ENCODE measurements around the gene KRR1.

The KRR1 gene

DNA sequence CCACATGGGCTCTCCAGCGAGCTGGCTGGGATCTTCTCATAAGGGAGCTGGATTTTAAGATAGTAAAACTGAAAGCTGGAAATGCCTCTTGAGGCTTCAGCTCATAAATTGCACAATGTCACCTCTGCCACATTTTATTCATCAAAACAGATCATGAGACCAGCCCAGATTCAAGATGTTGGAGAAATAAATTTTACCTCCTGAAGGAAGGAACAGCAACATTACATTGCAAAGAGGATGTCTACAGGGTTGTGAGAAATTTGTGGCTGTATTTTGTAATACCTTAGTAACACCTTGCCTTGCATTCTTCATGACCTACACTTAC lies 43.1 kb upstream of the KRR1 start:
- H3K27ac ChIP-seq (ENCODE audit: low read length), result no peak overlapping the region
- H3K27me3 ChIP-seq (ENCODE audit: low read depth, low read length), result peaks cover 9% of the 10 kb centered on the region; the same call in 1 of the 2 replicates
- no peak overlapping the region for H3K4me3 ChIP-seq (ENCODE audit: low read length)
- no peaks in the 10 kb centered on the region for H4K20me1 ChIP-seq (ENCODE audit: insufficient read depth, low read length)
- no peaks in the 10 kb centered on the region for H3K79me2 ChIP-seq (ENCODE audit: low read length)
- H3K9ac ChIP-seq (ENCODE audit: low read length), result no peak overlapping the region
- no peak overlapping the region for H3K4me2 ChIP-seq (ENCODE audit: low read length)
- H2AFZ ChIP-seq (ENCODE audit: low read depth, low read length), result no peak overlapping the region
- TF ChIP-seq, protein P1, sequence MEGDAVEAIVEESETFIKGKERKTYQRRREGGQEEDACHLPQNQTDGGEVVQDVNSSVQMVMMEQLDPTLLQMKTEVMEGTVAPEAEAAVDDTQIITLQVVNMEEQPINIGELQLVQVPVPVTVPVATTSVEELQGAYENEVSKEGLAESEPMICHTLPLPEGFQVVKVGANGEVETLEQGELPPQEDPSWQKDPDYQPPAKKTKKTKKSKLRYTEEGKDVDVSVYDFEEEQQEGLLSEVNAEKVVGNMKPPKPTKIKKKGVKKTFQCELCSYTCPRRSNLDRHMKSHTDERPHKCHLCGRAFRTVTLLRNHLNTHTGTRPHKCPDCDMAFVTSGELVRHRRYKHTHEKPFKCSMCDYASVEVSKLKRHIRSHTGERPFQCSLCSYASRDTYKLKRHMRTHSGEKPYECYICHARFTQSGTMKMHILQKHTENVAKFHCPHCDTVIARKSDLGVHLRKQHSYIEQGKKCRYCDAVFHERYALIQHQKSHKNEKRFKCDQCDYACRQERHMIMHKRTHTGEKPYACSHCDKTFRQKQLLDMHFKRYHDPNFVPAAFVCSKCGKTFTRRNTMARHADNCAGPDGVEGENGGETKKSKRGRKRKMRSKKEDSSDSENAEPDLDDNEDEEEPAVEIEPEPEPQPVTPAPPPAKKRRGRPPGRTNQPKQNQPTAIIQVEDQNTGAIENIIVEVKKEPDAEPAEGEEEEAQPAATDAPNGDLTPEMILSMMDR (IDR thresholded peaks at IDR 0.05; ENCODE audit: low read depth, low read length), result no peak
- TF ChIP-seq EZH2phosphoT487 (IDR thresholded peaks at IDR 0.05; ENCODE audit: low read depth), result no peak
- H3K36me3 ChIP-seq (replicated peaks; ENCODE audit: low read depth, low read length), result no peaks in the 10 kb centered on the region
- H3K4me1 ChIP-seq (ENCODE audit: low read length), result no peaks in the 10 kb centered on the region
- no peaks in the 10 kb centered on the region for H3K9me3 ChIP-seq (ENCODE audit: insufficient read depth, low read length)

DNA sequence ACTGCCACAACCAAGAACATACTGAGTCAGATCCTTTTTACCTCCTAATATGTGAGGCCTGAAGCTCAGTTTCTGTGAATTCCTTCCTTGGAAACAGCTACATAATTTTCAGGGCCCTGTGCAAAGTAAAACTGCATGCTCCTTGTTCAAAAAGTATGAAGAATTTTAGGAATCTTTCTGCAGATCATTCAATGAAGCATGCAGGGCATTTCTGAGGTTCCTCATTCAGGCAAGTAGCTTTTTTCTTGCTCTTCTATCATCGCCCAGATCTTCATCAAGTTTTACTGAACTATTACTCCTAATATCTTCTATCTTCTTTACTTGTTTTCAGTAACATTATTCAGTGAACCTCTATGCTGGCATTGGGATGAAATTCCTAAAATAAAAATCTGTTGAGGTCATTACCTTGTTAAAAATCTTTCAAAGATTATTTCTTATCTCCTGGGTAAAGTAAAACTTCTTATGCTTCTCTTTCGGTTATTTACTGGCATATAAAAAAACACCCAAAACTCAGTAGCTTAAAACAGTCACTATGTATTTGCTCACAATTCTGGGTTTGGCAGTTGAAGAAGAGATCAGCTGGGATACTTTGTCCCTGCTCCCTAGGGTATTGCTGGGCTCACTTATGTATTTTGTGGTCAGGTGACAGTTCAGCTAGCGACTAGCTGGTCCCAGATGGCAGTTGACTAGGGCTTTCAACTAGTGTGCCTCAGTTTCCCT lies 42.6 kb upstream of the KRR1 start:
- Histone ChIP-seq H3K4me3 (ENCODE audit: low read length) (no peak overlapping the region), H3K4me2 (ENCODE audit: low read length) (no peak overlapping the region), H3K27me3 (ENCODE audit: low read depth, low read length) (peaks cover 10% of the 10 kb centered on the region; the same call in 1 of the 2 replicates), H3K9me3 (ENCODE audit: insufficient read depth, low read length) (no peaks in the 10 kb centered on the region), H4K20me1 (ENCODE audit: insufficient read depth, low read length) (no peaks in the 10 kb centered on the region), H3K9ac (ENCODE audit: low read length) (no peak overlapping the region), H3K27ac (ENCODE audit: low read length) (no peak overlapping the region), H3K36me3 (replicated peaks; ENCODE audit: low read depth, low read length) (no peaks in the 10 kb centered on the region), H2AFZ (ENCODE audit: low read depth, low read length) (no peak overlapping the region), H3K4me1 (ENCODE audit: low read length) (no peaks in the 10 kb centered on the region), H3K79me2 (ENCODE audit: low read length) (no peaks in the 10 kb centered on the region)
- no peak for TF ChIP-seq EZH2phosphoT487 (IDR thresholded peaks at IDR 0.05; ENCODE audit: low read depth)
- TF ChIP-seq, protein P1 (IDR thresholded peaks at IDR 0.05; ENCODE audit: low read depth, low read length), result no peak

GRCh38 chr12:75553398-75553797 lies 42.0 kb upstream of the KRR1 start:
- H3K4me1 ChIP-seq (ENCODE audit: low read length), result no peaks in the 10 kb centered on the region
- no peak overlapping the region for H3K9ac ChIP-seq (ENCODE audit: low read length)
- H3K4me2 ChIP-seq (ENCODE audit: low read length), result no peak overlapping the region
- no peak overlapping the region for H3K27ac ChIP-seq (ENCODE audit: low read length)
- no peaks in the 10 kb centered on the region for H4K20me1 ChIP-seq (ENCODE audit: insufficient read depth, low read length)
- H3K36me3 ChIP-seq (replicated peaks; ENCODE audit: low read depth, low read length), result no peaks in the 10 kb centered on the region
- no peak overlapping the region for H3K4me3 ChIP-seq (ENCODE audit: low read length)
- H3K27me3 ChIP-seq (ENCODE audit: low read depth, low read length), result peaks cover 8% of the 10 kb centered on the region; the same call in 1 of the 2 replicates
- H3K9me3 ChIP-seq (ENCODE audit: insufficient read depth, low read length), result no peaks in the 10 kb centered on the region
- no peaks in the 10 kb centered on the region for H3K79me2 ChIP-seq (ENCODE audit: low read length)
- no peak for TF ChIP-seq EZH2phosphoT487 (IDR thresholded peaks at IDR 0.05; ENCODE audit: low read depth)
- TF ChIP-seq, protein P1 (IDR thresholded peaks at IDR 0.05; ENCODE audit: low read depth, low read length), result no peak
- H2AFZ ChIP-seq (ENCODE audit: low read depth, low read length), result no peak overlapping the region

- no peak overlapping the region for H3K4me3 ChIP-seq (ENCODE audit: low read length)
- H3K9ac ChIP-seq (ENCODE audit: low read length), result no peak overlapping the region
- H3K27me3 ChIP-seq (ENCODE audit: low read depth, low read length), result 0 out of 2 replicates have a peak, but pooled peaks cover 5% of the 10 kb centered on the region
- H3K4me2 ChIP-seq (ENCODE audit: low read length), result no peak overlapping the region
- H2AFZ ChIP-seq (ENCODE audit: low read depth, low read length), result no peak overlapping the region
- H4K20me1 ChIP-seq (ENCODE audit: insufficient read depth, low read length), result no peaks in the 10 kb centered on the region
- H3K79me2 ChIP-seq (ENCODE audit: low read length), result no peaks in the 10 kb centered on the region
- no peak overlapping the region for H3K27ac ChIP-seq (ENCODE audit: low read length)
- H3K36me3 ChIP-seq (replicated peaks; ENCODE audit: low read depth, low read length), result no peaks in the 10 kb centered on the region
- TF ChIP-seq, protein P1 (IDR thresholded peaks at IDR 0.05; ENCODE audit: low read depth, low read length), result no peak
- no peak for TF ChIP-seq EZH2phosphoT487 (IDR thresholded peaks at IDR 0.05; ENCODE audit: low read depth)
- no peaks in the 10 kb centered on the region for H3K9me3 ChIP-seq (ENCODE audit: insufficient read depth, low read length)
- H3K4me1 ChIP-seq (ENCODE audit: low read length), result no peaks in the 10 kb centered on the region
Observed at GRCh38 chr12:75551477-75551876, 40.1 kb upstream of the KRR1 start.

Data from OCI-LY3 (cell line).